Activated T-cell treated with anti-CD3 and anti-CD28 coated beads for 48 hours (primary cell): ENCODE results near the gene MYLK2.
A peak's percentile ranks its signal among the peaks of the same experiment; 100 is the strongest.

Source experiments
- DNase-seq: peaks from one replicate; pipeline ENCODE4 v3.0.0-alpha.2; 2020; ENCODE audit warnings: low read depth

MYLK2 gene

DNA sequence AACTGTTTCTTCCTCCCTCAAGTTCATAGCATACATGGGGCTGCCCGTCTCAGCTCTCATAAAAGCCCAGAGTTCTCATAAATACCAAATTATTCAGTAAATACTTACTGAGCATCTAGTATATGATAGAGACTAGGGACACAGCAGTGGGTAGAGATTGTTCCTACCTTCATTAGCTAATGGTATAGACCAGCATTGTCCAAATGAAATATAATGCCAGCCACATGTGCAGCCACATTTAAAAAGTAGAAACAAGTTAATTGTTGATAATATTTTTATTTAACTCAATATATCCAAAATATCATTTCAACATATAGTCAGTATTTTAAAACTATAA, 52.4 kb downstream of the MYLK2 start:
- DNase-seq, result no peak

DNA sequence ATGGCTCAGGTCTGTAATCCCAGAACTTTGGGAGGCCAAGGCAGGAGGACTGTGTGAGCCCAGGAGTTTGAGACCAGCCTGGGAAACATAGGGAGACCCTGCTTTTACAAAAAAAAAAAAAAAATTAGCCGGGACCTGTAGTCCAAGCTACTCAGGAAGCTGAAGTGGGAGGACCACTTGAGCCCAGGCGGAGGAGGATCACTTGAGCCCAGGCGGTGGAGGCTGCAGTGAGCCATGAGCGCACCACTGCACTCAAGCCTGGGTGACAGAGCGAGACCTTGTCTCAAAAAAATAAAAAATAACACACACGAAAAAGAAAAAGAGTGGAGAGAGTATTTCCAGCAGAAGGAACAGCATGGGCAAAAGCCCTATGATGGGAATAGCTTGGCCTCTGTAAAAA, 53.2 kb downstream of the MYLK2 start:
- no peak for DNase-seq

DNA sequence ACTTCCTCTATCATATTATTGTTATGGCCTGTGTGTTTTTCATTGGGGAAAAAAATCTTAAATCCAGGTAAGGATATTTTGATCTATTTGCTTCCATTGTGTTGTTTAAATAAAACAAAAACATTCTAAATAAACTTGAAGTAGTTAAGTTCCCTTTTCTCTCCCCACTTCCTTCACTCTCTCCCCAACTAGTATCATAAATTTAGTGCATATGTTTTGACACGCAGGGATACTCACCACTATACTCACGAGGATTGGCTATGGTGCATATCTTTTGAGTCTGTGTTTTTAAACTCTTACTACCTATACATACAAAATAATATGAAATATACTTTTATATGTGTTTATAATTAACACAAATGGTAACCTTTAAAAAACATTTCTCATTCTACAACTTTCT, 56.5 kb downstream of the MYLK2 start:
- no peak for DNase-seq

DNA sequence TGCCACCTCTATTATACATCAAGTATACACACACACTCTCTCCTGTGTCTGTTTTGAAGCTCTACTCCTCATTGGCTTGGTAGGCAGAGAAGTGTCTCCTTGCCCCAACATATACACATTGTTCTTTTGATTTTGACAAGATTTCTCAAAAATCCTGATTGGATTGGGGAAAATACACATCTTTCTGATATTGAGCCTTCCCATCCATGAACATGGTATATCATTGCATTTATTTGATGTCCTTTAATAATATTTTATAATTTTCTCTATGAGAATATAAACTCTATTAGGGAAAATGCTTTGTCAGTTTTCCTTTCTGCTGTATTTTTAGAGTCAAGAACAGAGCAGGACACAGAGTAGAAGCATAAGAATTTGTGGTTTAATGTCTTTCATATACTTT, 58.5 kb downstream of the MYLK2 start:
- DNase-seq, result no peak

DNA sequence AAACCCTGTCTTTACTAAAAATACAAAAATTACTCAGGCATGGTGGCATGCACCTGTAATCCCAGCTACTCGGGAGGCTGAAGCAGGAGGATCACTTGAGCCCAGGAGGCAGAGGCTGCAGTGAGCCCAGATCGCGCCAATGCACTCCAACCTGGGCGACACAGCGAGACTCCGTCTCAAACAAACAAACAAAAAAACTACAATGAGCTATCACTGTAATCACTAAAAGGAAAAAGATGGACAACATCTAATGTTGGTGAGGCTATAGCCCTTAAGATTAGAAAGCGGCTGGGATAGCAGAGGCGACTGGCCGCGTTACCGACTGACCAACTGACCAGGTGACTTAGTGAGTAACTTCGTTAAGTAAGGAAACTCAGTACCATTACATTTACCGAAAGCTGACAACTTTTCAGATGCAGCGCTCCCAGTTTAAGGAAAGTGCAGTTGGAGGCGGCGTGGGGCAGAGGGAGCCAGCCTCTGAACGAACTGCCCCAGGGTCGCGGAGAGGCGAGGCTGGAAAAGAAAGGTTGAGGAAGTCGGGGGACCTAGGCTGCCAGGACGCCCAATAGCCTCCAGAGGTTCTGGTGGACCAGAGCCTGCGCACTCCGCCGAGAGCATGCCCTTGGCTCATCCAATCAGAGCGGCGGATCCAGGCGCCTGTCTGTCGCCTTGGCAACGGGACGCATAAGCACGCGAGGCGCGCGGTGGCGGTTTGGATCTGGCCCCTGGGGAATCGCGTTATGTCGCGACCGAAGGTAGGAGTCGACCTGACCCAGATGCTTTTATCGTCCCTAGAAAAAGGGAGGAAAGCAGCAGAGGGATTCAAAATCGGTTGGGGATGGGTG, 60.2 kb downstream of the MYLK2 start:
- DNase-seq, result peak; percentile 80

DNA sequence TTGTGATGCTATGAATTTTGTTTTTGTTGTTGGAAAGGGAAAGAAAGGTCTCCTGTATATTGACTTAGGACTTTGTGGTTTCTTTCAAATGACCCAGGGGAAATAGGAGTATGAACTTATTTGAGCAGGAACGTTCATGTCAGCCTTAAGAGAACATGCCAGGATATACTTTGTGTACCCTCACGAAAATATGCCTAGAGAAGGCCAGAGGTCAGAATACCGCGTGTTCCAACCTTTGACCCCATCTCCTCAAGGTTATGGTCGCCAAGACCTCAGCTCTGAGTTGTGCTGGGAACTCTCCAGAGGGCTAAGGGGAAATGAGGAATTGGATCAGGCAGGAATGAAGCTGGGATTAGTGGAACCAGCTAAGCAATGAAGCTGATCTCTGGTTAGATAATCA, 62.8 kb downstream of the MYLK2 start:
- DNase-seq, result no peak

DNA sequence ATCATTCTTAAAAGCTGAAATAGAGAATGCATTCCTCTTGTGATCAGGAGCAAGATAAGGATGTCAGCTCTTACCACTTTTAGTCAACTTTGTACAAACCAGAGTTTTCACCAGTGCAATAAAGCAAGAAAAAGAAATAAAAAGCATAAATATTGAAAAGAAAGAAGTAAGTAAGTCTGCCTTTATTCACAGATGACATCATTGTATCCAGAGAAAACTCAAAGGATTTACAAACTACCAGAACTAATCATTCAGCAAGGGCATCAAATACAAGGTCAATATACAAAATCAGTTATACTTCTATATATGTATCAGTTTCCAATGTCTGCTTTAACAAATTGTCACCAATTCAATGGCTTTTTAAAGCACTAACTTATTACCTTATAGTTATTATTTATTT, 64.7 kb downstream of the MYLK2 start:
- DNase-seq, result no peak
